HUES48 (cell line): ENCODE measurements around the gene SLC12A4.
"Not testable (repeated sequence)": the region's sequence is repeated elsewhere in the genome, so short reads cannot be mapped to it uniquely, and the experiment has no call there.

Experiments
- H3K27ac ChIP-seq: one replicate; pipeline ENCODE4 v1.7.0; 2013; ENCODE audit warnings: low read depth, low read length, inconsistent platforms
- H3K27me3 ChIP-seq: 2 replicates; pipeline ENCODE4 v1.6.1; 2013; ENCODE audit warnings: mild to moderate bottlenecking, low read length; ENCODE audit not compliant: control insufficient read depth, insufficient read depth
- H3K36me3 ChIP-seq: 2 replicates; pipeline ENCODE4 v1.6.1; 2013; ENCODE audit warnings: low read length; ENCODE audit not compliant: control insufficient read depth, insufficient read depth
- H3K4me1 ChIP-seq: 2 replicates; pipeline ENCODE4 v1.6.1; 2013; ENCODE audit warnings: mild to moderate bottlenecking, low read length; ENCODE audit not compliant: control insufficient read depth, insufficient read depth
- H3K4me3 ChIP-seq: 2 replicates; pipeline ENCODE4 v1.5.1; 2013; ENCODE audit warnings: mild to moderate bottlenecking, low read depth, low read length
- H3K9ac ChIP-seq: 2 replicates; pipeline ENCODE4 v1.6.1; 2013; ENCODE audit warnings: mild to moderate bottlenecking, low read depth, low read length, moderate library complexity
- H3K9me3 ChIP-seq: 2 replicates; pipeline ENCODE4 v1.6.1; 2013; ENCODE audit warnings: low read length; ENCODE audit not compliant: control insufficient read depth, insufficient read depth

SLC12A4 gene

GRCh38 chr16:67987460-67988160 is 19.2 kb upstream of the SLC12A4 start:
- Histone ChIP-seq H3K9ac (no peak overlapping the region), H3K4me3 (no peak overlapping the region), H3K27ac (no peak overlapping the region), H3K27me3 (peaks cover 11% of the 10 kb centered on the region), H3K36me3 (no peaks in the 10 kb centered on the region), H3K9me3 (no peaks in the 10 kb centered on the region), H3K4me1 (no peaks in the 10 kb centered on the region)

GRCh38 chr16:67986949-67987348 is 18.5 kb upstream of the SLC12A4 start:
- peaks cover 4% of the 10 kb centered on the region; the same call in 1 of the 2 replicates for H3K27me3 ChIP-seq
- no peak overlapping the region for H3K27ac ChIP-seq
- no peak overlapping the region for H3K4me3 ChIP-seq
- H3K9ac ChIP-seq, result no peak overlapping the region
- H3K36me3 ChIP-seq, result no peaks in the 10 kb centered on the region
- no peaks in the 10 kb centered on the region for H3K4me1 ChIP-seq
- no peaks in the 10 kb centered on the region for H3K9me3 ChIP-seq

- Histone ChIP-seq H3K4me3 (no peak overlapping the region), H3K27me3 (no peaks in the 10 kb centered on the region), H3K4me1 (no peaks in the 10 kb centered on the region), H3K9ac (no peak overlapping the region), H3K9me3 (no peaks in the 10 kb centered on the region), H3K36me3 (no peaks in the 10 kb centered on the region), H3K27ac (no peak overlapping the region)
These were observed 13.7 kb upstream of the SLC12A4 start for GRCh38 chr16:67982011-67982696.

GRCh38 chr16:67979955-67980678 is 11.7 kb upstream of the SLC12A4 start, which contains the start of gene DPEP3:
TSS of gene DPEP3 (minus strand) at chr16:67980499. CDS start at chr16:67980380, 119 bp downstream.
- Histone ChIP-seq H3K4me1 (no peaks in the 10 kb centered on the region), H3K9me3 (no peaks in the 10 kb centered on the region), H3K36me3 (no peaks in the 10 kb centered on the region), H3K27me3 (no peaks in the 10 kb centered on the region), H3K9ac (no peak within 1 kb of the TSS), H3K27ac (no peak within 1 kb of the TSS), H3K4me3 (no peak within 1 kb of the TSS)

- Histone ChIP-seq H3K4me1 (no peaks in the 10 kb centered on the region), H3K27ac (no peak overlapping the region), H3K4me3 (no peak overlapping the region), H3K9me3 (no peaks in the 10 kb centered on the region), H3K36me3 (no peaks in the 10 kb centered on the region), H3K9ac (no peak overlapping the region), H3K27me3 (no peaks in the 10 kb centered on the region)
These were observed 9.2 kb upstream of the SLC12A4 start for GRCh38 chr16:67977469-67978227.

- Histone ChIP-seq H3K27me3 (no peaks in the 10 kb centered on the region), H3K9me3 (no peaks in the 10 kb centered on the region), H3K9ac (no peak overlapping the region), H3K36me3 (no peaks in the 10 kb centered on the region), H3K4me3 (no peak overlapping the region), H3K27ac (no peak overlapping the region), H3K4me1 (no peaks in the 10 kb centered on the region)
These were observed 8.6 kb upstream of the SLC12A4 start for GRCh38 chr16:67977005-67977404.

- H3K36me3 ChIP-seq, result no peaks in the 10 kb centered on the region
- H3K4me1 ChIP-seq, result no peaks in the 10 kb centered on the region
- no peaks in the 10 kb centered on the region for H3K27me3 ChIP-seq
- H3K9ac ChIP-seq, result no peak overlapping the region
- no peak overlapping the region for H3K27ac ChIP-seq
- H3K4me3 ChIP-seq, result no peak overlapping the region
- H3K9me3 ChIP-seq, result no peaks in the 10 kb centered on the region
These were observed 7.8 kb upstream of the SLC12A4 start for GRCh38 chr16:67976205-67976604.

GRCh38 chr16:67975321-67976105 is 7.1 kb upstream of the SLC12A4 start:
- Histone ChIP-seq H3K4me3 (no peak overlapping the region), H3K9me3 (no peaks in the 10 kb centered on the region), H3K27me3 (no peaks in the 10 kb centered on the region), H3K9ac (no peak overlapping the region), H3K27ac (no peak overlapping the region), H3K36me3 (no peaks in the 10 kb centered on the region), H3K4me1 (no peaks in the 10 kb centered on the region)

GRCh38 chr16:67972285-67972684 is 3.8 kb upstream of the SLC12A4 start:
- H3K9me3 ChIP-seq, H3K27me3 ChIP-seq, H3K9ac ChIP-seq: not testable (repeated sequence)

GRCh38 chr16:67971111-67971510 is 2.7 kb upstream of the SLC12A4 start:
- H3K27ac ChIP-seq, result no peak overlapping the region
- no peaks in the 10 kb centered on the region for H3K27me3 ChIP-seq
- H3K9me3 ChIP-seq, result no peaks in the 10 kb centered on the region
- H3K4me3 ChIP-seq, result no peak overlapping the region
- peaks cover 19% of the 10 kb centered on the region for H3K4me1 ChIP-seq
- no peak overlapping the region for H3K9ac ChIP-seq
- H3K36me3 ChIP-seq, result no peaks in the 10 kb centered on the region

More at GRCh38 chr16:67972285-67972684, 3.8 kb upstream of the SLC12A4 start:
- H3K36me3 ChIP-seq, H3K4me1 ChIP-seq, H3K27ac ChIP-seq, H3K4me3 ChIP-seq: not testable (repeated sequence)
